Stimulated activated CD4-positive, alpha-beta T cell treated with anti-CD3 and anti-CD28 coated beads, Interleukin-15, amount 100 ng/mL, for 24 hours (primary cell): ENCODE results near the gene ZG16.
"Not testable (repeated sequence)": the region's sequence is repeated elsewhere in the genome, so short reads cannot be mapped to it uniquely, and the experiment has no call there.

Source experiments
- DNase-seq: peaks from one replicate; pipeline ENCODE4 v3.0.0-alpha.2; 2020

Gene ZG16

GRCh38 chr16:29753516-29753915 lies 24.5 kb upstream of the ZG16 start:
- DNase-seq, result no peak

GRCh38 chr16:29756654-29757053 lies 21.4 kb upstream of the ZG16 start:
- no peak for DNase-seq

GRCh38 chr16:29757086-29757485 lies 21.0 kb upstream of the ZG16 start:
- DNase-seq, result not testable (repeated sequence)

- DNase-seq, result no peak
Measured at GRCh38 chr16:29757950-29758466, 20.0 kb upstream of the ZG16 start.

GRCh38 chr16:29760567-29761279 lies 17.3 kb upstream of the ZG16 start:
- DNase-seq, result no peak

GRCh38 chr16:29761280-29761651 lies 16.8 kb upstream of the ZG16 start:
- not testable (repeated sequence) for DNase-seq

- DNase-seq, result no peak
Measured at GRCh38 chr16:29761882-29762281, 16.2 kb upstream of the ZG16 start.

- no peak for DNase-seq
Measured at GRCh38 chr16:29763326-29763725, 14.7 kb upstream of the ZG16 start.

GRCh38 chr16:29765167-29766032 lies 12.7 kb upstream of the ZG16 start:
- no peak for DNase-seq

GRCh38 chr16:29766571-29766970 lies 11.5 kb upstream of the ZG16 start:
- no peak for DNase-seq

- DNase-seq, result no peak
Measured at GRCh38 chr16:29767062-29767461, 11.0 kb upstream of the ZG16 start.

- no peak for DNase-seq
Measured at GRCh38 chr16:29769507-29769906, 8.5 kb upstream of the ZG16 start.

- DNase-seq, result no peak
Measured at GRCh38 chr16:29770250-29770929, 7.7 kb upstream of the ZG16 start.

- DNase-seq, result not testable (repeated sequence)
Measured at GRCh38 chr16:29772330-29772729, 5.7 kb upstream of the ZG16 start.

- DNase-seq, result no peak
Measured at GRCh38 chr16:29774730-29775129, 3.3 kb upstream of the ZG16 start.

- no peak for DNase-seq
Measured at GRCh38 chr16:29775742-29776408, 2.2 kb upstream of the ZG16 start.

GRCh38 chr16:29779474-29779873 lies 1.4 kb downstream of the ZG16 start:
- no peak for DNase-seq

- DNase-seq, result not testable (repeated sequence)
Measured at GRCh38 chr16:29783094-29783953, 5.3 kb downstream of the ZG16 start.

- DNase-seq, result peak; percentile 53
Measured at GRCh38 chr16:29784157-29784556, 6.1 kb downstream of the ZG16 start.

- peak; percentile 84 for DNase-seq
Measured at GRCh38 chr16:29784901-29785500, 6.9 kb downstream of the ZG16 start.

GRCh38 chr16:29787155-29787554 lies 9.1 kb downstream of the ZG16 start:
- not testable (repeated sequence) for DNase-seq
